ENCODE results near the gene ST14.
"Not testable (repeated sequence)": the region's sequence is repeated elsewhere in the genome, so short reads cannot be mapped to it uniquely, and the experiment has no call there.

The ST14 gene

DNA sequence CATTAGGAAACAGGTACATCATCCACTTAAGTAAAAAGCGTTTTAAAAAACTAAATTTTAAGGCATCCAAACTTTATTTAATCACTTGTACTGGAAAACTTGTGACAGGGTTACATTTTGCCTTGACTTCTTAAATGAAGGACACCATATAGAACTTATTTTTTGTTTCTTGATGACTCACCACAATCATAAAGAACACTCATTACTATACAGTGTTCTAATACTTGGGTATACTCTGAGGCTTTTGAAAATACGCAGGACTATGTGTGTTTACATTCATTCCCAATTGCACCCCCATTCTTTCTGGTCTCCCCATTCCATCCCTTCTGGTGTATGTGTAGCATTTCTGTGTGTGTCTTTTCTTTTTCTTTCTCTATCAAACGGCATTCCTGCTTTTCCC, 85.3 kb downstream of the ST14 start:
- DNase-seq = no peak

DNA sequence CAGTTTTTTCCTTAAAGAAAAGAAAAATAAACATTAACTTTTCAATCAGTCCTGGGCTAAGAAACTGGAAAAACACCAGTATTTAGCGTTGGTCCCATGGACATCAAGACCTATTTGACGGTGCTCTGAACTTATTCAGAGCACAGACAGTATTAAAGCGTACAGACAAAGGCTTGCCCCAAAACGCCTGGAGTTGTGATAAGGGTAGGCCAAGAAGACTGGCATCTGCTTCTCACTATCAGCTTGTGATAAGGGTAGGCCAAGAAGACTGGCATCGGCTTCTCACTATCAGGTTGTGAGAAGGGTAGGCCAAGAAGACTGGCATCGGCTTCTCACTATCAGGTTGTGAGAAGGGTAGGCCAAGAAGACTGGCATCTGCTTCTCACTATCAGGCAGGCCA, 85.8 kb downstream of the ST14 start:
- DNase-seq = not testable (repeated sequence)

DNA sequence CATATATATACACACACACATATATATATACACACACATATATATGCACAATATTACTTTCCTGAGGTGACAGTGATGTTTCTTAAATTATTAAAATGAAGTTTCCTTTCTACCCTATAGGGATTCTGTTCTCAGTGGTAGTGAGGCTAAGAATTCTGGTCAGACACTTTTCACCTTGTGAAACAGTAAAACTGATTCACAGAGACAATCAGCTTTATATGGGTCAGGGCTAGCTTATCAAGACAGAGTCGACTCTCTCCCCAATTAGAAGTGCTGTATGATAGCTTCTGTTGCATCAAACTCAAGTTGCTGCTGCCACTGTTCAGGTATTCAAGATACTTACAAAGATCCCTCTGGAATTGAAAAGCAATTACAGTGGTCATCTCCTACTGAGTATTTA, 86.7 kb downstream of the ST14 start:
- DNase-seq = no peak

- DNase-seq = no peak
Measured at GRCh38 chr11:130246738-130247137, 87.2 kb downstream of the ST14 start.

- DNase-seq = no peak
Measured at GRCh38 chr11:130247319-130247718, 87.7 kb downstream of the ST14 start.

GRCh38 chr11:130249371-130249770, 89.8 kb downstream of the ST14 start:
- no peak for DNase-seq

- not testable (repeated sequence) for DNase-seq
Measured at GRCh38 chr11:130249929-130250328, 90.3 kb downstream of the ST14 start.

- not testable (repeated sequence) for DNase-seq
Measured at GRCh38 chr11:130251763-130252162, 92.2 kb downstream of the ST14 start.

All from CD4-positive, alpha-beta T cell treated with Interleukin-21 for 1 hour (primary cell).